ENCODE data around the gene INSYN1.
"Not testable (repeated sequence)": the region's sequence is repeated elsewhere in the genome, so short reads cannot be mapped to it uniquely, and the experiment has no call there.

INSYN1 gene

DNA sequence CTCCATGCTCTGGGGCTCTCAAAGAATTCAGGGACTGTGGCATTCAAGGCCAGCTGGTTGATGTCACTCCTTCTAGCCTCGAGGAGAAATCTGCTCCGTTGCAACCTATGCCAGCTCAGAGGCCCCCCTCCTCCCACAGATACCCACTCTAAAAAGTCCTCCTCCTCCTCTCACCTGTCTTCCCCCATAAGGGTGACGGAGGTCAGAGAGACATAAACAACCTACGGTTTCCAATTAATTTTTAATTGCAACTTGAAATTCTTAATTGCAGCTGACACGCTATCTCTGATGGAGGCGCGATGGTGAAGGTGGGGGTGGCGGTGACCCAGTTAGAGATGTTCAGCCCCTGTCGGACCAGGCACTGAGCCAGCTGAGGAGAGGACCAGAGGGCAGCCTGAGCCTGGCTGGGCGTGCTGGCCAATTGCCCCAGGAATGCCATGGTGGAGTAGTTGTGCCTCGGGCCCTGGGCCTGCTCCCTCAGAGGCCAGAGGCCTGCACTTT lies 43.2 kb upstream of the INSYN1 start:
- no peak overlapping the region for H3K4me3 ChIP-seq (replicated peaks; ENCODE audit: low read depth, low read length)
- TF ChIP-seq, protein P1, sequence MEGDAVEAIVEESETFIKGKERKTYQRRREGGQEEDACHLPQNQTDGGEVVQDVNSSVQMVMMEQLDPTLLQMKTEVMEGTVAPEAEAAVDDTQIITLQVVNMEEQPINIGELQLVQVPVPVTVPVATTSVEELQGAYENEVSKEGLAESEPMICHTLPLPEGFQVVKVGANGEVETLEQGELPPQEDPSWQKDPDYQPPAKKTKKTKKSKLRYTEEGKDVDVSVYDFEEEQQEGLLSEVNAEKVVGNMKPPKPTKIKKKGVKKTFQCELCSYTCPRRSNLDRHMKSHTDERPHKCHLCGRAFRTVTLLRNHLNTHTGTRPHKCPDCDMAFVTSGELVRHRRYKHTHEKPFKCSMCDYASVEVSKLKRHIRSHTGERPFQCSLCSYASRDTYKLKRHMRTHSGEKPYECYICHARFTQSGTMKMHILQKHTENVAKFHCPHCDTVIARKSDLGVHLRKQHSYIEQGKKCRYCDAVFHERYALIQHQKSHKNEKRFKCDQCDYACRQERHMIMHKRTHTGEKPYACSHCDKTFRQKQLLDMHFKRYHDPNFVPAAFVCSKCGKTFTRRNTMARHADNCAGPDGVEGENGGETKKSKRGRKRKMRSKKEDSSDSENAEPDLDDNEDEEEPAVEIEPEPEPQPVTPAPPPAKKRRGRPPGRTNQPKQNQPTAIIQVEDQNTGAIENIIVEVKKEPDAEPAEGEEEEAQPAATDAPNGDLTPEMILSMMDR (IDR thresholded peaks at IDR 0.05; ENCODE audit: low read depth, low read length, missing control alignments) = no peak
- DNase-seq (ENCODE audit: extremely low read depth, low read depth) = no peak

DNA sequence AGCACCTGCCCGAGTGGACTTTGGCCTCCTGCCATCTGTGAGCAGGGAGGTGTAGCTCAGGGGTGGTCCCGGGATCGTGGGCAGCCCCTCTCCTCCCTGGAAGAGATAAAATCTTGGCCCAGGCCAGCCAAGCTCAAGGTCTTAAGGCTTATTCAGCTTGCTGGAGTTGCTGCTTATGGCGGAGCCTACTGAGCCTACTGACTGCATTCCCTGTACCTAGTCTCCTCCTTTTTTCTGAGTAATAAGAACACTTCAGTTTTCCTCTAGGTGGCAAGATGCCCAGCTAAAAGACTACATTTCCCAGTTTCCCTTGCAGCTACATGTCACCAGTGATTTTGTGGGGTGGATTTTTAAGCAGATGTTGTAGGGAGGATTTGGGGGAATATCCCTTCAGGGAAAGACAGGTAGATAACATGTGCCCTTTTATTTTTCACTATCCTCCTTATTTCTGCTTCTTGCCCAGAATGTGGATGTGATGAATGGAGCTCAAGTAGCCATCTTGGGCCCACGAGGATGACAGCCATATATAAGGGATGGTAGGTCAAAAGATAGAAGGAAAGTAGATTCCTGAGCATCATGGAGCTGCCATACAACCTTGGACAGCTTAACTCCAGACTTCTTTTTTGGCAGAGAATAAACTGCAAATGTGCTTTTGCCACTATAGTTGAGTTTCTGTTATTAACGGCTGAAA lies 41.4 kb upstream of the INSYN1 start:
- no peak for DNase-seq (ENCODE audit: extremely low read depth, low read depth)
- H3K4me3 ChIP-seq (replicated peaks; ENCODE audit: low read depth, low read length) = no peak overlapping the region
- TF ChIP-seq, protein P1 (IDR thresholded peaks at IDR 0.05; ENCODE audit: low read depth, low read length, missing control alignments) = no peak

DNA sequence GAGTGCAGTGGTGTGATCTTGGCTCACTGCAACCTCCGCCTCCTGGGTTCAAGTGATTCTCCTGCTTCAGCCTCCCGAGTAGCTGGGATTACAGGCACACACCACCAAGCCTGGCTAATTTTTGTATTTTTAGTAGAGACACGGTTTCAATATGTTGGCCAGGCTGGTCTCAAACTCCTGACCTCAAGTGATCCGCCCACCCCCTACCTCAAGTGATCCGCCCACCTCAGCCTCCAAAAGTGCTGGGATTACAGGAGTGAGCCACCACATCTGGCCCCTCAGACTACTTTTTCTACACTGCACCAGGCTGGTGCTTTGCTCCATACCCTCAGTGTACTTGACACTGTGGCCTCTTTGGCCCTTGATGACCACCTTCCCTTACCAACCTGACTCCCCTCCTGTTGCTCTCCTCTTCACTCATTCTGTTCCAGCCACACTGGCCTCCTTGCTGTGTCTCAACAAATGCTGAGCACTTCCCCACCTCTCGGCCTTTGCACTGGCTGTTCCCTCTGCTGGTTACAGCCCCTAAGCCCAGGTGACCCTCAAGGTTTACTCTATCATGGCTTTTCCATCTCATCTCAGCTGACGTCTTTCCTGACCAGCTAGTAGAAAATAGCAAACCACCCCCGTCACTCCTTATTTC lies 39.9 kb upstream of the INSYN1 start:
- H3K4me3 ChIP-seq (replicated peaks; ENCODE audit: low read depth, low read length); DNase-seq (ENCODE audit: extremely low read depth, low read depth): not testable (repeated sequence)

DNA sequence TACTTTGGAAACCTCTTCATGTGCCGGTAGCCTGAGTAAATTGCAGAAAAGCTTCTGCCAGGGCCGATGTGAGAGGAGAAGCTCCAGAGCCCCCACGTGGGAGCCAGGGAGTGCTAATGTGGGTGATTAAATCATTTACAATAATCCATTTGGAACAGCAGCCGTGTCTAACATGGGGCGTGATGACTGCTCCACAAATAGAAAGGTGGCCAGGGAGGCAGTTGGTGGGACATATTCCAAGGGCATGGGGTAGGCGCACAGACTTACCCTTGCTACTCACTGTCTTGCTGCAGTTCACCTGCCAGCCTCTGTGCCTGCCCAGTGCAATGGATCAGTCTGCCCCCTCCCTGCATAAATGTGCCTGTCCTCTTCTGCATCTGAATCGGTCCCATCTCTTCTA lies 39.3 kb upstream of the INSYN1 start:
- H3K4me3 ChIP-seq (replicated peaks; ENCODE audit: low read depth, low read length) = no peak overlapping the region
- TF ChIP-seq, protein P1 (IDR thresholded peaks at IDR 0.05; ENCODE audit: low read depth, low read length, missing control alignments) = no peak
- no peak for DNase-seq (ENCODE audit: extremely low read depth, low read depth)

DNA sequence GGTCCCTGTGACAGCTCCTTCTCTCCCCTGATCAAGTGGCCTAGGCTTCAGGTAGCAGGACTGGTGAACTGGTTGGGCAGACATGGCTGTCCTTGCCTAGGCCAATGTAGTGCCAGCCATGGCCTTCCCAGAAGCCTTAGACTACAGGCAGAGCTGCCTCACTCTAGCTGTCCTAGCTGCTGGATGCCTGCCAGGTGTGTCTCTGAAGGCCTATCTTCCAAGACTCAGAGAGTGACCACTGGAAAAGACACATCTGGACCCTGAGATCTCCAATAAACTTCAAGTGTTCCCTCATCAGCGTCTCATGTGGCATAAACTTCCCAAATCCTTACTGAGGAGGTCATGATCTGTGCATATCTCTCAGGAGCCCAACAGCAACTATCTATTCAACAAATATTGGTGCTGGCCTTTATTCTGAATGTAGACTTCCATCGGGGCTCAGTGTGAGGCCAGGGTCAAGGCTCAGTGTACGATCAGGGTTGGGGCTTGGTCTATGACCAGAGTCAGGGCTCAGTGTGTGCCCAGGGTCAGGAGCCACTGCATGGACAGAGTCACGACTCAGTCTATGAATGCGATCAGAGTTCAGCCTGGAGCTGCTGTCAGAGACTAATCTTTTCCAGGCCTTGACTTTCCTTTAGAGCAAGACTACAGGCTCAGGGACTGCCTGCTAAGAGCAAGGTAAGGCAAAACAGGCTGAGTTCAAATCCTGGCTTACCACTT lies 36.5 kb upstream of the INSYN1 start:
- TF ChIP-seq, protein P1 (IDR thresholded peaks at IDR 0.05; ENCODE audit: low read depth, low read length, missing control alignments) = no peak
- no peak overlapping the region for H3K4me3 ChIP-seq (replicated peaks; ENCODE audit: low read depth, low read length)
- no peak for DNase-seq (ENCODE audit: extremely low read depth, low read depth)

DNA sequence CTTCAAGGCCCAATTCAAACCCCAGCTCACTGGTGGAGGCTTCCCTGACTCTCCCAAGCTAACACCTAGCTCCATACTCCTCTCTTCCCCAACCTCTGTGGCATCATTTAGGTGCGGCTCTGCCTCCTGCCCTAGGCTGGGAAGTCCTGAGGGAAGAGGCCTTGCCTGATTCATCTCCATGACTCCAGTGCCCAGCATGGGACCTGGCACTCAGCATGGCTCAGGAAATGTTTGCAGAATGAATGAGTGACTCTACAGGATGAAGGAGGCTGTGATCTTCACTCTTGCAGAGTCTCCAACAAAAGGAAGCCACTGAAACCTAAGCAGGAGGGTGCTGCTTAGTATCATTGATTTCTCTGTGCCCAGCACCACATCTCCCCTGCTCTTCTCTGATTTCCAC lies 34.5 kb upstream of the INSYN1 start:
- DNase-seq (ENCODE audit: extremely low read depth, low read depth) = no peak
- TF ChIP-seq, protein P1 (IDR thresholded peaks at IDR 0.05; ENCODE audit: low read depth, low read length, missing control alignments) = no peak
- no peak overlapping the region for H3K4me3 ChIP-seq (replicated peaks; ENCODE audit: low read depth, low read length)

DNA sequence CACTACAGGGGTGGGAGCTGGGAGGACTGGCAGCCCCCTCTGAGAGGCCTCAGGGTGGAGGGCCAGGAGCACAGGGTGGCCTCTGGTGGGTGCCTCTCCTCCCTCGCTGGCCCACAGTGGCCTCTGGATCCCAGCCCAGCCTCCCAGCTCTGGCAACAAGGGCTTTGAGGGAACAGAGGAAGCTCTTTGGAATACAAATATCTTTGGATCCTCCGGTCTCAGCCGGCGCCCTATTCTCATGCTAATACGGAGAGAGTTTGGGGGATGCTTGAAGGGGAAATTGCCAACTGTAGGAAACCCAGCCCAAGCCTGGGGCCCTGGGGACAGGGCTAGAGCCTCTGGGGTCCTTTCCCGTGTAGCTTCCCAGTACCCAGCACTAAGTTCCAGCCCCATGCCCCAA lies 33.4 kb upstream of the INSYN1 start:
- no peak for DNase-seq (ENCODE audit: extremely low read depth, low read depth)
- no peak overlapping the region for H3K4me3 ChIP-seq (replicated peaks; ENCODE audit: low read depth, low read length)
- TF ChIP-seq, protein P1 (IDR thresholded peaks at IDR 0.05; ENCODE audit: low read depth, low read length, missing control alignments) = no peak

DNA sequence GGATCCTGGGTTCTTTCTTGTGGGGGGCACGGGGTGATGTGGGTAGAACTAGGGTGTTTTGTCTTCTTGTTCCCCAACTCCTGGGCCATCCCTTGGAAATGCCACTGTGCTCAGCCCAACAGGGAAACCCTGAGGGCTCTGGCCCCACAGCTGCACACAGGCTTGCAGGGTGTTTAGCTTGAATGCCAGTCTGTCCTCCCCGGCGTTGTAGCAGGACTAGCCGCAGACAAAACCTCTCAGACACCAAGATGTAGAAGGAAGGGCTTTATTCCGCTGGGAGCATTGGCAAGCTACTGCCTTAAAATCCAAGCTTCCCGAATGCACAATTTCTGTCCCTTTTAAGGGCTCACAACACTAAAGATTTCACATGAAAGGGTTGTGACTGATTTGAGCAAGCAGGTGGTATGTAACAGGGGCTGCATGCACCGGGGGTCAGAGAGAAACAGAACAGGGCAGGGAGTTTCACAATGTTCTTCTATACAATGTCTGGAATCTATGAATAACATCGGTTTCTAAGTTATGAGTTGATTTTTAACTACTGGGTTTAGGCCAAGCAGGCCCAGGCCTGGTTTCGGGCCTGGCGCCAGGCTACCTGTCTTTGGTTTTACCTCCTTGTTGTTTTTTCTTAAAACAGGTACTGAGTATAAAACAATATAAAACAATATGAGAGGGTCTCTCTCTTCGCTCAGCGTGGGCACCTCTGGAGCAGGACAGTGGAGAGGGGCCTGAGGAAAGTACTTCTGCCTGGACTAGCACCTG lies 32.3 kb upstream of the INSYN1 start:
- H3K4me3 ChIP-seq (replicated peaks; ENCODE audit: low read depth, low read length); DNase-seq (ENCODE audit: extremely low read depth, low read depth): not testable (repeated sequence)
